Lung microvascular endothelial cell (primary cell): ENCODE data around the gene THSD1. TPM values are rescaled to one million over a fixed set of nuclear protein-coding genes. Genes with fewer than 3 reads are reported as not detected.

Experiments
- DNase-seq, 2 donors: peaks; one replicate each; pipeline versions ENCODE4 v3.0.0 to v3.0.0-alpha.2; 2010; ENCODE audit warnings: low read depth in 2 of 2
- total RNA-seq: library from RNA; depleted of rRNA; stranded (reverse); fragments of >200 nt; gene quantifications from 2 replicates; pipeline ENCODE4 v1.2.1, GENCODE V29; 2014

Gene THSD1, protein sequence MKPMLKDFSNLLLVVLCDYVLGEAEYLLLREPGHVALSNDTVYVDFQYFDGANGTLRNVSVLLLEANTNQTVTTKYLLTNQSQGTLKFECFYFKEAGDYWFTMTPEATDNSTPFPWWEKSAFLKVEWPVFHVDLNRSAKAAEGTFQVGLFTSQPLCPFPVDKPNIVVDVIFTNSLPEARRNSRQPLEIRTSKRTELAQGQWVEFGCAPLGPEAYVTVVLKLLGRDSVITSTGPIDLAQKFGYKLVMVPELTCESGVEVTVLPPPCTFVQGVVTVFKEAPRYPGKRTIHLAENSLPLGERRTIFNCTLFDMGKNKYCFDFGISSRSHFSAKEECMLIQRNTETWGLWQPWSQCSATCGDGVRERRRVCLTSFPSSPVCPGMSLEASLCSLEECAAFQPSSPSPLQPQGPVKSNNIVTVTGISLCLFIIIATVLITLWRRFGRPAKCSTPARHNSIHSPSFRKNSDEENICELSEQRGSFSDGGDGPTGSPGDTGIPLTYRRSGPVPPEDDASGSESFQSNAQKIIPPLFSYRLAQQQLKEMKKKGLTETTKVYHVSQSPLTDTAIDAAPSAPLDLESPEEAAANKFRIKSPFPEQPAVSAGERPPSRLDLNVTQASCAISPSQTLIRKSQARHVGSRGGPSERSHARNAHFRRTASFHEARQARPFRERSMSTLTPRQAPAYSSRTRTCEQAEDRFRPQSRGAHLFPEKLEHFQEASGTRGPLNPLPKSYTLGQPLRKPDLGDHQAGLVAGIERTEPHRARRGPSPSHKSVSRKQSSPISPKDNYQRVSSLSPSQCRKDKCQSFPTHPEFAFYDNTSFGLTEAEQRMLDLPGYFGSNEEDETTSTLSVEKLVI
- total RNA-seq, result 39.7 and 77.2 TPM in 2 replicates

- peak; percentile 77 to 93 for DNase-seq
These were observed at the start of gene THSD1 for GRCh38 chr13:52405767-52406494. Gene THSD1, minus strand, starts transcription at chr13:52406172. Its CDS starts 3,572 bp downstream, at chr13:52402600.

DNA sequence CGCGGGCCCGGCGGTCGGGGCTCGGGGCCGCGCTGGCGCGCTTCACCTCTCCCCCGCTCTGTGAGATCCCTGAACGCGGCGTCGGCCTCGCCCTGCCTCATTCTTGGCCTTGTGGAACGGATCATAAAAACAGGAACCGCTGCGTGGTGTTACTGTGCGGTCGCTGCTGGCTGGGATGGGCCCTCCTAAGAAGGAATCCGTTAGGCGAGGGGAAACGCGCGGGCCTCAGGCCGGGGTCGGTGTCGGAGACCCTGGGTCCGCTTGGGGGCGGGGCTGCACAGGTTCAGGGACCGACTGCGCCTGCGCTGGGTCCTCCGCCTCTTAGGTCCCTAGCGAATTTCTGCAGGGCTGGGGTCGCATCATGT lies 49.7 kb upstream of the THSD1 start:
- DNase-seq, result peak; percentile 75 to 88

DNA sequence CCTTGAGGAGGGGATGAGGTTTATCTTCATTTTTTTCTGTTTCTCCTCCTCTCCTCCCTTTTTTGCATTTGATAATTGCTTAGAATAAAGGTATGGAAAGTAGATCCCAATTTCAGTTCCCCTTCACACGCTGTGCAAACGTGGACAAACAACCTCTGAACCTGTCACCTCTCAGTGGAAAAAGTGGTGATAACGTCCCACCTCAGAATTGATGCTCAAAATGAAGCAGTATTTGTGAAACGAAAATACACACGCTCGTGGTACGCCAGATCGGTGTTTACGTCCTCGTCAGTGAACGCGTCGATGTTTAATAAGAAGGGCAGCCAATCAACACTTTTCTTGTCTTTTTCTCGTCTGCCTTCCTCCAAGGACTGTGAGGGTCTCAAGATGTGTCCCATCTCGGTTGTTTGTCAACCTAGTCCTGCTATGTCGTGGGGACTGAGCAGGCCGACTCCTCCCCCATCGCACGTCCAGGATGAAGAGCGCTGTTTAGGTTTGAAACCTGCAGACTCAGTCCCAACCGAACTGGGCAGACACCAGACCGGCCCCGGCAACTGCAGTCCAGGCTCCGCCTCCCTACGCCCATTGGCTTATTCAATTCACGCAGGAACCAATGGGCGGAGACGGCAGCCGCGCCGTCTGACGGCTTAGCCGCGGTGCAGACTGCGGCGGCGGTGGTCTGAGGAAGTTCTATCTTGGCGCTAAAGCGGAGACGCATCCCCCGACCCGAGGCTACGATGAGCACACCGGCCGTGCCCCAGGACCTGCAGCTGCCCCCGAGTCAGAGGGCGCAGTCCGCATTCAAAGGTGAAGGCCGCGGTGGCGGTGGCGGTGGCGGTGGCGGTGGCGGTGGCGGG lies 49.1 kb upstream of the THSD1 start, which contains the start of gene CKAP2:
TSS of gene CKAP2 (plus strand) at position 659 of the 857 bp plus-strand sequence. CDS start at position 738, 79 bp downstream.
- peak; percentile 96 to 97 for DNase-seq

GRCh38 chr13:52454459-52454819 lies 48.5 kb upstream of the THSD1 start:
- peak; percentile 16 to 27 for DNase-seq

- no peak for DNase-seq
These were observed 46.5 kb upstream of the THSD1 start for GRCh38 chr13:52452470-52452869.

DNA sequence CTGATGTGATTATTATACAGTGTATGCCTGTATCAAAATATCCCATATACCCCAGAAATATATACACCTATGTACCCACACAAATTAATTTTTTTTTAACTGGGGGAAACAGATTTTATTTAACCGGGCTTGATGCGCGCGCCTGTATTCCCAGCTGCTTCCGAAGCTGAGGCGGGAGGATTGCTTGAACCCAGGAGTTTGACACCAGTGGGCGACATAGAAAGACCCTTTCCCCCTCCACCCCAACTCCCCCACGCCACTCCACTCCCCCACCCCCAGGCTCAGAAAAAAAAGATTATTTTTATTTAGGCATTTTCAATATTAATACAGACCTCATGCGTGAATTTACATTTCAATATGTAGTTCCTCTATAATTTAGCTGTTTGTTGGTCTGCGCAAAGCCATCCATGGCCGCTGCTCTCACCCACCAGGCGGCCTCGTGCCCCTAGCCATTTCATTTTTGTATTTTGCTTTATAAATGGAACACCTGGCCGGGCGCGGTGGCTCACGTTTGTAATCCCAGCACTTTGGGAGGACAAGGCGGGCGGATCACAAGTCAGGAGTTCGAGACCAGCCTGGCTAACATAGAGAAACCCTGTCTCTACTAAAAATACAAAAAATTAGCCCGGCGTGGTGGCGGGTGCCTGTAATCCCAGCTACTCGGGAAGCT lies 45.3 kb upstream of the THSD1 start:
- DNase-seq, result no peak

DNA sequence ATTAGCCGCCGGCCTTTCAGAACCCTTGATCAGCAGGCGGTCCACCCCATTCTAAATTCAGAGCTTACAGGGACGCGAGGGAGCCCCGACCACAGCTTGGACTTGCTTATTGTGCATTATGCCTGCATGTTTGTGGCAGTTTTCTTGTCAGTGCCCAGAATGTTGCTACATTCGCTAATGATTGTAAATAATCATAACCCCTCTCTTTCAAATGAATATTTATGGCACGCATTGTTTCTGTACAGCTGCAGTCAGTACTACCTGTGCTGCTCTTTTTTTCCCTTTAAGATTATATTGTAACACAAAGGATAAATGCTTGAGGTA lies 44.8 kb upstream of the THSD1 start:
- no peak for DNase-seq

- peak; percentile 96 to 98 for DNase-seq
These were observed 44.2 kb upstream of the THSD1 start, which contains the start of gene VPS36 for GRCh38 chr13:52450012-52450792. Gene VPS36, minus strand, starts transcription at chr13:52450634. Its CDS starts 40 bp downstream, at chr13:52450594.

DNA sequence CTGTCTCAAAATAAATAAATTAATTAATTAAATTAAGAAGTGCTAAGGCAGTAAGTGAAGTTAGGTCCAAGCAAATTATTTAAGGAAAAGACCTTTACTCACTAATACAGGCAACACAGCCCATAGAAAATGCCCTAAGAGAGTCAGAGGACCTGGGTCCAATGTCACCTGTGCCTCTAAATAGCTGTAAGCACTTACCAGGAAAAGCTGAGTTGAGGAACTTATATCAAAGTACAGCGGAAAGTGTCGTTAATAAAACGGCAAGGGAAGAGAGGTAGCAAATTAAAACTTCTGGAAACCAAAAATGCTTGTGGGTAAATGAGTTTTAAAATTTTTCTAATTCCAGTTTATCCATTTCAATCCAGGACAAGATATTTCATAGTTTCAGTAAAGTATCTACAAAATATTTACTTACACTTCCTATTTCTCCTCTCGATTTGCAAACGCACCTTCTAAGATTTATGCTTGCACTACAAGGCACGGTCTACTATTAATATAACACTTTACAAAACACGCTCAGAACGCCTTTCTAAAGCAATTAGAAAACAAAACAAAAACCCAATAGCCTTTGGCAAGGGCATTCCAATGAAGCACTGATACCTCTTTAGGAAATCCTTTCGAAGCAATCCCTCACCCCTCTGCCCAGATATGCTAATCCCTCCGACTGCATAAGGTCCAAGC lies 43.5 kb upstream of the THSD1 start:
- peak; percentile 12 to 21 for DNase-seq

GRCh38 chr13:52447815-52448552 lies 42.0 kb upstream of the THSD1 start:
- DNase-seq, result peak in 1 of 2 donors; percentile 5

DNA sequence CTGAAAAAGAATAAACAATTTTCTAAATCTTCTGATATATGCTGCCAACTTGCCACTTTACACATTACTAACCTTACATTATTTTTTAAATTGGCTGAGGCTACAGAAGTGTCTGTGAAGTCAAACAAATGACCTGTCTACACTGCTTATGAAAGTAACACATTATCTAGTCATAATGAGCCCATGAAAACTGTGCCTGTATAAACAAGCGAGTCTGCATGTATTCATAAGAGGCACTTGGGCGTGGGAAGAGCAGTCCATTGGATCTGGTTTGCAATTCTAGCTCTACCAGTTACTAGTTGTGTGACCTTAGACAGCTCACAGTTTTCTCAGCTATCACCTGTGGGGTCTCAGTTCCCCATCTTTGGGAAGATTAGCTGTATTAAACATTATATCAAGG lies 41.4 kb upstream of the THSD1 start:
- peak in 1 of 2 donors; percentile 29 for DNase-seq

GRCh38 chr13:52446265-52446664 lies 40.3 kb upstream of the THSD1 start:
- DNase-seq, result no peak

GRCh38 chr13:52432456-52432855 lies 26.5 kb upstream of the THSD1 start:
- no peak for DNase-seq

DNA sequence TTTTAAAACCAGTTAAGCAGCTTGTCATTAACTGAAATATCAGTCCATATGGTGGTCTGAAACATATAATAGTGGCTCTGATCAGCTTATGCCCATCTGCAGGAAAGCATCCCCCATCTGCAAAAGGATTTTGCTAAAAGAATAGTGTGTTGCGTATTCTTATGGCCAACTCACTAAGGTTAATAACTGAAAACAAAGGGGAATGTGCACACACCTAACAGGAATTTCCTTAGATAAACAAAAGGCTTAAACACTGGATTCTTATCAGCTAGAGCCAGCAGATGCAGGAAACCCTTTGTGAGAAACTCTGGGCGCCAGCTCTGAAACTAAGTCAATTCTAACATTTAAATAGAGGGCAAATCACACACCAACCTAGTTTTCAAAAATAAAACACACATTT lies 22.3 kb upstream of the THSD1 start:
- DNase-seq, result peak; percentile 95 to 96

DNA sequence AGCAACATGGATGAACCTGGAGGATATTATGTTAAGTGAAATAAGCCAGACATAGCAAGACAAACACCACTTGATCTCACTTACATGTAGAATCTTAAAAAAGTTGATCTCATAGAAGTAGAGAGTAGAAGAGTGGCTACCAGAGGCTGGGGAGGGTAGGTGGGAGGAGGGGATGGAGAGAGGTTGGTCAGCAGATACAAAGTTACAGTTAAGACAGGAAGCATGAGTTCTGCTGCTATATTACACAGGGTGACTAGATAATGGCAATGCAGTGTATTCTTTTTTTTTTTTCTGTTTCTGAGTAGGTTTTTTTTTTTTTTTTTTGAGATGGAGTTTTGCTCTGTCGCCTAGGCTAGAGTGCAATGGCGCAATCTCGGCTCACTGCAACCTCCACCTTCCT lies 15.2 kb upstream of the THSD1 start:
- no peak for DNase-seq

- DNase-seq, result no peak
These were observed 13.1 kb upstream of the THSD1 start for GRCh38 chr13:52419080-52419479.

DNA sequence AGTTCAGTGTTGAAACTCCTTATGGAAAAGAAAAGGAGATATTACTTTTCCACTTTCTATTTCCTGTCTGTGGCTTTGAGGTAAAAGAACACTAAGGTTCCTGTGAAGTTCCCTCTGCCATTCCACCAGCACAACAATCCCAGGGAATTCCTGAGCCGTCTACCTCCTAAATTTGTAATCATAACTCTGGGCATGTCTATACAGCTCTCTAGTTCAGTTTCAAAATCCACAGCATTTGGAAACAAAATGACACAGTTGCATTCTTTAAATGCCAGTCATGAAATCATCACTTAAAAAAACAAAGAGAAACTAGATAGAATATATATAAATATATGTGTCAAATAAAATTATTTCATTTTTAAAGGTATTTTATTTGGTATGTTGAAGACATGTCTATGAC lies 9.0 kb upstream of the THSD1 start:
- DNase-seq, result peak; percentile 55 to 57

GRCh38 chr13:52414051-52414450 lies 8.1 kb upstream of the THSD1 start:
- DNase-seq, result no peak
